ENCODE data around the gene GHDC. TPM values are rescaled to one million over a fixed set of nuclear protein-coding genes. Genes with fewer than 3 reads are reported as not detected.
A peak's percentile ranks its signal among the peaks of the same experiment; 100 is the strongest.

GHDC gene
- total and polyA plus RNA-seq, 2 of the 13 experiments (the other 11 are each of a cell fraction or from before 2014, with no cell fraction given): 15.4 to 22.5 TPM

DNA sequence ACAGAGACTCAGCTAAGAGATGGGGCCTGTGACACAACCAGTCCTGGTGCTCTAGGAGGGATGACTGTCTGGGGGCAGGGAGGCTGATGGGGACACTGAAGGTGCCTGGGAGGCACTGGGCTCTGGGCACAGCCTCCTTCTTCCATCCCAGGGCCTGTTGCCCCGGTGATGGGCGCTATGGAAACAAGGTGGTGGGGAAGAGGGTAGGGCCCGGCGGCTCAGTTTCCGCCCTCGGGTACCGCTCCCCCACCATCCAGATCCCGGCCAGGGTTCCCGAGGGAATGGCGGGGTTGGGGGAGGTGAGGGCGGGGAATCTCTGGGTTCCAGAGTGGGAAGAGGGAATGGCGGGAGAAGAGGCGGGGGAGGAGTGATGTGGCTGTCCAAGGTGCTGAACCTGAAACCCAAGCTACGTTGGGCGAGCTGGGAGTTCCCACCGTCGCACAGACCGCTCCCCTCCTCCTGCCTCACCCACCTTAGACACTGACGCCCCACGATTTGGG is 14.3 kb downstream of the GHDC start (continued):
- TF ChIP-seq NR0B2 (CRISPR knock-in tag; IDR thresholded peaks at IDR 0.05) (peak; percentile 69), SRSF4 (IDR thresholded peaks at IDR 0.05; ENCODE audit: low read depth, low read length, poor library complexity, severe bottlenecking) (no peak), NR2F1 (CRISPR knock-in tag; IDR thresholded peaks at IDR 0.05) (no peak), MAFK (conservative IDR thresholded peaks at IDR 0.05 in 1 of 2, IDR thresholded peaks at IDR 0.05 in 1 of 2; ENCODE audit: low read length in 2 of 2) (no peak), ZFP62 (CRISPR knock-in tag; IDR thresholded peaks at IDR 0.05) (no peak), ZNF563 (CRISPR knock-in tag; IDR thresholded peaks at IDR 0.05) (peak; percentile 92), ZNF30 (CRISPR knock-in tag; IDR thresholded peaks at IDR 0.05) (no peak), SKI (IDR thresholded peaks at IDR 0.05; ENCODE audit: partially characterized antibody) (no peak), PRDM4 (CRISPR knock-in tag; IDR thresholded peaks at IDR 0.05; ENCODE audit: borderline replicate concordance) (peak; percentile 91; the same call in 1 of the 2 replicates), ELF4 (CRISPR knock-in tag; IDR thresholded peaks at IDR 0.05; ENCODE audit: borderline replicate concordance) (peak; percentile 65; the same call in 1 of the 2 replicates), MEIS1 (CRISPR knock-in tag; IDR thresholded peaks at IDR 0.05; ENCODE audit: borderline replicate concordance) (peak; percentile 59), MAF1 (CRISPR knock-in tag; IDR thresholded peaks at IDR 0.05; ENCODE audit: borderline replicate concordance) (peak; percentile 93), HNRNPK (IDR thresholded peaks at IDR 0.05; ENCODE audit: low read depth, low read length, poor library complexity, severe bottlenecking) (no peak), NCOA1 (CRISPR knock-in tag; IDR thresholded peaks at IDR 0.05) (0 out of 2 replicates have a peak, but pooled peaks have one; percentile 68), FOSL1 (CRISPR knock-in tag; IDR thresholded peaks at IDR 0.05; ENCODE audit: borderline replicate concordance) (no peak), ZNF20 (CRISPR knock-in tag; IDR thresholded peaks at IDR 0.05) (0 out of 2 replicates have a peak, but pooled peaks have one; percentile 21), ZNF879 (CRISPR knock-in tag; IDR thresholded peaks at IDR 0.05) (no peak), ZNF430 (CRISPR knock-in tag; IDR thresholded peaks at IDR 0.05) (peak; percentile 92; the same call in 1 of the 2 replicates), WIZ (CRISPR knock-in tag; IDR thresholded peaks at IDR 0.05) (peak; percentile 99), ZNF207 (IDR thresholded peaks at IDR 0.05; ENCODE audit: borderline replicate concordance) (no peak), SMAD9 (CRISPR knock-in tag; IDR thresholded peaks at IDR 0.05) (peak; percentile 83; the same call in 1 of the 2 replicates)
- TF ChIP-seq, protein P1, sequence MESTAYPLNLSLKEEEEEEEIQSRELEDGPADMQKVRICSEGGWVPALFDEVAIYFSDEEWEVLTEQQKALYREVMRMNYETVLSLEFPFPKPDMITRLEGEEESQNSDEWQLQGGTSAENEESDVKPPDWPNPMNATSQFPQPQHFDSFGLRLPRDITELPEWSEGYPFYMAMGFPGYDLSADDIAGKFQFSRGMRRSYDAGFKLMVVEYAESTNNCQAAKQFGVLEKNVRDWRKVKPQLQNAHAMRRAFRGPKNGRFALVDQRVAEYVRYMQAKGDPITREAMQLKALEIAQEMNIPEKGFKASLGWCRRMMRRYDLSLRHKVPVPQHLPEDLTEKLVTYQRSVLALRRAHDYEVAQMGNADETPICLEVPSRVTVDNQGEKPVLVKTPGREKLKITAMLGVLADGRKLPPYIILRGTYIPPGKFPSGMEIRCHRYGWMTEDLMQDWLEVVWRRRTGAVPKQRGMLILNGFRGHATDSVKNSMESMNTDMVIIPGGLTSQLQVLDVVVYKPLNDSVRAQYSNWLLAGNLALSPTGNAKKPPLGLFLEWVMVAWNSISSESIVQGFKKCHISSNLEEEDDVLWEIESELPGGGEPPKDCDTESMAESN (CRISPR knock-in tag; conservative IDR thresholded peaks at IDR 0.05): peak; percentile 70; the same call in 1 of the 2 replicates
- TF ChIP-seq, protein P2, sequence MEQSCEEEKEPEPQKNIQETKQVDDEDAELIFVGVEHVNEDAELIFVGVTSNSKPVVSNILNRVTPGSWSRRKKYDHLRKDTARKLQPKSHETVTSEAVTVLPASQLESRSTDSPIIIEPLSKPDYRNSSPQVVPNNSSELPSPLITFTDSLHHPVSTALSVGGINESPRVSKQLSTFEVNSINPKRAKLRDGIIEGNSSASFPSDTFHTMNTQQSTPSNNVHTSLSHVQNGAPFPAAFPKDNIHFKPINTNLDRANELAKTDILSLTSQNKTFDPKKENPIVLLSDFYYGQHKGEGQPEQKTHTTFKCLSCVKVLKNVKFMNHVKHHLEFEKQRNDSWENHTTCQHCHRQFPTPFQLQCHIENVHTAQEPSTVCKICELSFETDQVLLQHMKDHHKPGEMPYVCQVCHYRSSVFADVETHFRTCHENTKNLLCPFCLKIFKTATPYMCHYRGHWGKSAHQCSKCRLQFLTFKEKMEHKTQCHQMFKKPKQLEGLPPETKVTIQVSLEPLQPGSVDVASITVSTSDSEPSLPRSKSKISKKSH (CRISPR knock-in tag; IDR thresholded peaks at IDR 0.05; ENCODE audit: borderline replicate concordance): no peak; the same call in 1 of the 2 replicates
